CD4-positive, alpha-beta memory T cell (primary cell): ENCODE results near the gene KCNQ1OT1. TPM values are rescaled to one million over a fixed set of nuclear protein-coding genes. Genes with fewer than 3 reads are reported as not detected.
A peak's percentile ranks its signal among the peaks of the same experiment; 100 is the strongest.

Experiments
- CTCF ChIA-PET: fragments of 350-600 bp; sonication (Branson Sonifier 250); formaldehyde crosslinking; loops from one replicate; lab custom pipeline; 2021; ENCODE audit warnings: inconsistent platforms; ENCODE audit not compliant: partially characterized antibody; lab: Charles Lee
- POLR2A ChIA-PET: fragments of 350-600 bp; sonication (Branson Sonifier 250); formaldehyde crosslinking; loops from one replicate; lab custom pipeline; 2021; ENCODE audit not compliant: partially characterized antibody; lab: Charles Lee
- DNase-seq, 5 donors: peaks; one replicate each; pipeline versions ENCODE4 v3.0.0 to v3.0.0-alpha.2; 2020 to 2022; ENCODE audit warnings: mixed read lengths in 1 of 5
- H3K27ac ChIP-seq: one replicate; pipeline ENCODE4 v1.7.0; 2013; ENCODE audit warnings: low read depth, low read length
- H3K27me3 ChIP-seq: 2 replicates; pipeline ENCODE4 v1.7.0; 2013; ENCODE audit warnings: mild to moderate bottlenecking, low read length, moderate library complexity; ENCODE audit not compliant: insufficient read depth
- H3K36me3 ChIP-seq: 2 replicates; pipeline ENCODE4 v1.7.0; 2013; ENCODE audit warnings: mild to moderate bottlenecking, low read length, moderate library complexity; ENCODE audit not compliant: insufficient read depth
- H3K4me1 ChIP-seq: 2 replicates; pipeline ENCODE4 v1.7.0; 2013; ENCODE audit warnings: mild to moderate bottlenecking, low read length, moderate library complexity; ENCODE audit not compliant: insufficient read depth
- H3K4me3 ChIP-seq, 2 donors: one replicate each; pipeline ENCODE4 v1.7.0; 2013; ENCODE audit warnings: low read length in 2 of 2, mild to moderate bottlenecking in 1 of 2
- H3K9me3 ChIP-seq, 2 donors: one replicate each; pipeline ENCODE4 v1.7.0; 2013; ENCODE audit warnings: low read length in 2 of 2, control low read depth in 1 of 2; ENCODE audit not compliant: control insufficient read depth in 1 of 2
- H3K27ac Mint-ChIP-seq, 7 donors: one replicate each; pipeline ENCODE4 v1.8.0; 2020 to 2021; ENCODE audit warnings: mixed read lengths in 7 of 7, mild to moderate bottlenecking in 6 of 7, inconsistent platforms in 3 of 7, moderate library complexity in 3 of 7
- H3K27me3 Mint-ChIP-seq, 2 donors: one replicate each; pipeline ENCODE4 v1.8.0; 2020 to 2021; ENCODE audit warnings: mixed read lengths in 2 of 2
- H3K36me3 Mint-ChIP-seq, 2 donors: one replicate each; pipeline ENCODE4 v1.8.0; 2020 to 2021; ENCODE audit warnings: mixed read lengths in 2 of 2, inconsistent platforms in 1 of 2, mild to moderate bottlenecking in 1 of 2
- H3K4me1 Mint-ChIP-seq, 4 donors: one replicate each; pipeline ENCODE4 v1.8.0; 2020 to 2021; ENCODE audit warnings: mixed read lengths in 4 of 4, mild to moderate bottlenecking in 1 of 4
- H3K4me3 Mint-ChIP-seq, 8 donors: one replicate each; pipeline ENCODE4 v1.8.0; 2020 to 2021; ENCODE audit warnings: mixed read lengths in 8 of 8, mild to moderate bottlenecking in 7 of 8, moderate library complexity in 6 of 8, inconsistent platforms in 3 of 8
- H3K9me3 Mint-ChIP-seq, 8 donors: one replicate each; pipeline ENCODE4 v1.8.0; 2020 to 2021; ENCODE audit warnings: mixed read lengths in 8 of 8, mild to moderate bottlenecking in 5 of 8, inconsistent platforms in 3 of 8, moderate library complexity in 1 of 8
- intact Hi-C: fragments of 100-400 bp; cut with micrococcal nuclease; formaldehyde crosslinking; loops from one replicate; pipeline ENCODE4 v1.15.1; 2023
- polyA plus RNA-seq, 2 donors: library from polyadenylated mRNA; unstranded; fragments of 300-500 nt; fragmentation: Illumina TruSeq; gene quantifications; one replicate each; pipeline ENCODE4 v1.2.3, GENCODE V29; 2021
- total RNA-seq, 2 experiments: library from RNA; stranded (reverse); gene quantifications; one replicate each; pipeline ENCODE4 v1.2.3, GENCODE V29; 2021

The KCNQ1OT1 gene
- total and polyA plus RNA-seq, 4 experiments from 2014 or later: 0.03 to 0.38 (median 0.23) TPM

DNA sequence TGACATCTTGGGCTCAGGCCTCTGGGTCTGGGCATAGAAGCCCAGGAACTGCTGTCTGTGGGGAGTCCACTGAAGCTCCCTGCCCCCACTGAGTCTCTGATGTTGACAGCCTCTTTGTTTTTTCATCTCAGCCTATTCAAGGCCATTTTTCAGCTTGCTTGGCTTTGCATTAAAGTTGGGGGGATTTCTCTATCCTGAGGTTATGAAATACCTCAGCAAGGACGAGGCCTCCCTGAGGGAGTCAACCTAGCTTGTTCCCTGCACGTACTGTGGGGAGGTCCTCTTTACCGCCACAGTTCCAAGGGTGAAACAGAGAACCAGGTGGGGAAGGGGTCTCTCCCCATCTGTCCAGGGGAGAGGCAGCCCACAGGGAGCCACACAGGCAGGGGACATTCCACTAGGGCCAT is 8.4 kb downstream of the KCNQ1OT1 start:
- Histone ChIP-seq H3K9me3 (no peaks in the 10 kb centered on the region), H3K27ac (no peak overlapping the region), H3K36me3 (peaks cover 4% of the 10 kb centered on the region), H3K4me3 (no peak overlapping the region), H3K4me1 (no peaks in the 10 kb centered on the region), H3K27me3 (no peaks in the 10 kb centered on the region)
- H3K9me3 Mint-ChIP-seq: no peaks in the 10 kb centered on the region
- ChIA-PET POLR2A (interaction anchor here (1.8 kb wide), 1 partner anchor 9 kb away, joined by 7 read pairs; the partner anchor contains the start of gene KCNQ1OT1), CTCF (no interaction called here)
- no peak overlapping the region for H3K27ac Mint-ChIP-seq
- H3K4me1 Mint-ChIP-seq: peaks cover 0 to 5% (median 2%) of the 10 kb centered on the region in 4 donors
- no peaks in the 10 kb centered on the region for H3K27me3 Mint-ChIP-seq
- intact Hi-C loops: no loop called here
- no peak overlapping the region for H3K4me3 Mint-ChIP-seq
- DNase-seq: no peak
- H3K36me3 Mint-ChIP-seq: peaks cover 3 to 4% of the 10 kb centered on the region in 2 donors

DNA sequence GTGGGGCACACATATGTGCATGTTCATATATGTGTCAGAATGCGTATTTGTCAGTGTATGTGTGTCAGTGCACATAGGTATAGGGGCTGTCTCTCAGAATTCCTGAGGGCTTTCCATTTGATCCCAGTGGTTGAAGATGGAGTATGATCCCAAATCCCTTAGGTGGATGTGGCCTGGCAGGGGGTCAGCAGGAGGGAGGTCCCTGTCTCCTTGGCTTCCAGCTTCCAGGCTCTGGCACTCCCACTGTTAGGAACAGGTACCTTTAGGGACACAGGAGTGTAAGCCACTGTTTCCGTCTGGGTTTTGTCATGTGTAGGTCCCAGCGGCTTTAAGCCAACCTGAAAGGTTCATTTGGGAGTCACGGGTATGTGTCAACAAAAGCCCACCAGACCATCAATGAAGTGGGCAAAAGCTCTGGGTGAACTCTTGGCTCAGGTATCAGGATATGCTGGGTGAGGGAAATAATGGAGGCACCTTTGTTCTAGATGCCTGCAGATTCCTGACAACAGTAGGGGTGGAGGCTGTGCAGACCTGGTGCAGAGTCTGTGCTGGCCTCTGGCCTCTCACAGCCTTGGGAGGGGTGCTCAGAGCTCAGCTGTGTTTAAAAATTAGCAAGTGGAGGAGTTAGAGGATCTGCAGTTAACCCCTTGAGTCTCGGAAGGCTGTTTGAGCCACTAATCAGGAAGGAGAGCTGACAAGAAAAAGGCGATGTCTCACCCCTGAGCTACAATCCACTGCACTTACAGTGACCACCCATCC is 9.0 kb downstream of the KCNQ1OT1 start:
- no peaks in the 10 kb centered on the region for H3K27me3 Mint-ChIP-seq
- Histone ChIP-seq H3K27ac (no peak overlapping the region), H3K4me1 (no peaks in the 10 kb centered on the region), H3K27me3 (no peaks in the 10 kb centered on the region), H3K36me3 (peaks cover 4% of the 10 kb centered on the region), H3K4me3 (no peak overlapping the region), H3K9me3 (no peaks in the 10 kb centered on the region)
- peak overlapping the region in 3 of 7 donors; percentile 25 to 82 (median 75) for H3K27ac Mint-ChIP-seq
- ChIA-PET POLR2A (interaction anchor here (1.8 kb wide), 1 partner anchor 9 kb away, joined by 7 read pairs; the partner anchor contains the start of gene KCNQ1OT1), CTCF (no interaction called here)
- no peak for DNase-seq
- intact Hi-C loops: no loop called here
- H3K36me3 Mint-ChIP-seq: peaks cover 3 to 4% of the 10 kb centered on the region in 2 donors
- H3K4me3 Mint-ChIP-seq: no peak overlapping the region
- no peaks in the 10 kb centered on the region for H3K9me3 Mint-ChIP-seq
- peaks cover 0 to 5% (median 2%) of the 10 kb centered on the region in 4 donors for H3K4me1 Mint-ChIP-seq

- Mint-ChIP-seq H3K27ac (peak overlapping the region in 3 of 7 donors; percentile 24 to 75 (median 57)), H3K4me3 (no peak overlapping the region), H3K4me1 (peaks cover 0 to 5% (median 2%) of the 10 kb centered on the region in 4 donors), H3K9me3 (no peaks in the 10 kb centered on the region), H3K36me3 (peaks cover 3 to 4% of the 10 kb centered on the region in 2 donors), H3K27me3 (no peaks in the 10 kb centered on the region)
- intact Hi-C loops: no loop called here
- Histone ChIP-seq H3K4me1 (no peaks in the 10 kb centered on the region), H3K36me3 (peaks cover 4% of the 10 kb centered on the region), H3K9me3 (no peaks in the 10 kb centered on the region), H3K27me3 (no peaks in the 10 kb centered on the region), H3K4me3 (no peak overlapping the region), H3K27ac (no peak overlapping the region)
- POLR2A ChIA-PET: interaction anchor here (1.8 kb wide), 1 partner anchor 10 kb away, joined by 7 read pairs; the partner anchor contains the start of gene KCNQ1OT1
- DNase-seq: no peak
- CTCF ChIA-PET: no interaction called here
These were observed 9.9 kb downstream of the KCNQ1OT1 start for GRCh38 chr11:2689651-2690575.

DNA sequence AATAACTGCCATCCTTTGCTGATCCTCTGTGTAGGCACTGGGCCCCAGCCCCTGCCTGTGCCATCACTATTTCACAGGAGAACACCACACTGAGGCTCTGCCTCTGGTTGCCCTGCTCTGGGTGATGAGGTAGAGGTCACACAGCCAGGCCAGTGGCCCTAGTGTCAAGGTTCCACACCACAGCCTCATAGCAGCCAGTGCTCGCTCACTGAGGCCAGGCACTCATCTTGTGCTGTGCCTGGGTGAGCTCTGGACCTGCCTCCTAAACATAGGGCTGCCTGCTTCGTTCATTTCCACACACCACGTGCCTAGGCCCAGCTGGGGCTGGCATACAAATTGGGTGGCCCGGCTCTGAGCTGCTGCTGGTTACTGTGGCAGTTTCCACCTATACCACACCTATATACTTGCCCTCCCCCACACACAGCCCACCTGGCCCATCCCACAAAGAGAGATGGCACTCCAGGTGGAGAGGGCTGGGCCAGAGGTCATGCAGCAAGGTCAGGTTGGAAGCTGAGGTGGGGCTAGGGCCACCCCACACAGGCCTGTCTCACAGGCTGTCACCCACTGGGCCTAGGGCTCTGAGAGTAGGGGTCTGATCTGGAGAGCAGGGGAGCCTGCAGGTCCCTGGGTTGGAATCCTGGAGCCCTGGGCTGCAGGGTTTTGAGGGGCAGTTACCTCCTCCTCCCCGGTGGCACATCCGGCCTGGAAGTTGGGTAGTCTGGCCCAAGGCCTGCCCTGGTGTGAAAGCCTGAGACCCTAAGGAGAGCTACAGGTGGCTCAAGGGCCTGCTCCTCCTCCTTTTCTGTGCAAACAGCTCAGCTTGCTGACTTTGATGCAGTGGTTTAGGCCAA is 11.2 kb downstream of the KCNQ1OT1 start:
- no peak for DNase-seq
- Mint-ChIP-seq H3K36me3 (peaks cover 0 to 3% of the 10 kb centered on the region in 2 donors), H3K4me1 (peaks cover 0 to 5% (median 2%) of the 10 kb centered on the region in 4 donors), H3K4me3 (no peak overlapping the region), H3K27ac (no peak overlapping the region), H3K27me3 (no peaks in the 10 kb centered on the region), H3K9me3 (no peaks in the 10 kb centered on the region)
- no peak overlapping the region for H3K4me3 ChIP-seq
- intact Hi-C loops: no loop called here
- H3K9me3 ChIP-seq: no peaks in the 10 kb centered on the region
- no peaks in the 10 kb centered on the region for H3K4me1 ChIP-seq
- ChIA-PET POLR2A (interaction anchor here (1.7 kb wide), 1 partner anchor 11 kb away, joined by 4 read pairs; the partner anchor contains the start of gene KCNQ1OT1), CTCF (no interaction called here)
- no peaks in the 10 kb centered on the region for H3K27me3 ChIP-seq
- peaks cover 4% of the 10 kb centered on the region for H3K36me3 ChIP-seq
- no peak overlapping the region for H3K27ac ChIP-seq

- Mint-ChIP-seq H3K9me3 (no peaks in the 10 kb centered on the region), H3K4me1 (peaks cover 0 to 5% (median 2%) of the 10 kb centered on the region in 4 donors), H3K27ac (no peak overlapping the region), H3K36me3 (peaks cover 0 to 3% of the 10 kb centered on the region in 2 donors), H3K27me3 (no peaks in the 10 kb centered on the region), H3K4me3 (no peak overlapping the region)
- DNase-seq: no peak
- ChIA-PET CTCF (no interaction called here), POLR2A (interaction anchor here (1.7 kb wide), 1 partner anchor 12 kb away, joined by 4 read pairs; the partner anchor contains the start of gene KCNQ1OT1)
- Histone ChIP-seq H3K4me1 (no peaks in the 10 kb centered on the region), H3K9me3 (no peaks in the 10 kb centered on the region), H3K27ac (no peak overlapping the region), H3K27me3 (no peaks in the 10 kb centered on the region), H3K36me3 (peaks cover 4% of the 10 kb centered on the region), H3K4me3 (no peak overlapping the region)
- intact Hi-C loops: no loop called here
These were observed 12.0 kb downstream of the KCNQ1OT1 start for GRCh38 chr11:2687782-2688191.

DNA sequence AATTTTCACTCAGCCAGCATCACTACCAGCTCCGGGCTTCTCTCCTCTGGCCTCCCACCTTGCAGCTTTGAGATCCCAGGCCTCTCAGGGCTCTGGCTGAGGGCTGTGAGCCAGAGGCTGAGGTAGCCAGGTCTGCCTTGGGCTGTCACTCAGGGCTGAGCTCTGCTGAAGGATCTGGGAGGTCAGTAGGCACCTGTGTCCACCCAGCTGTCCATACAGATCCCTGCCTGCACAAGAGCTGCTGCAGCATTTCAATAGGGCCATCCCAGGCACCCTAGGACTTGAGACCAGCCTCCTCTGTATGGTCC is 12.6 kb downstream of the KCNQ1OT1 start:
- no peak overlapping the region for H3K27ac ChIP-seq
- Mint-ChIP-seq H3K4me1 (peaks cover 0 to 5% (median 2%) of the 10 kb centered on the region in 4 donors), H3K4me3 (no peak overlapping the region), H3K36me3 (peaks cover 0 to 3% of the 10 kb centered on the region in 2 donors), H3K27me3 (no peaks in the 10 kb centered on the region), H3K27ac (no peak overlapping the region), H3K9me3 (no peaks in the 10 kb centered on the region)
- H3K9me3 ChIP-seq: no peaks in the 10 kb centered on the region
- CTCF ChIA-PET: no interaction called here
- DNase-seq: no peak
- POLR2A ChIA-PET: interaction anchor here (1.7 kb wide), 1 partner anchor 13 kb away, joined by 4 read pairs; the partner anchor contains the start of gene KCNQ1OT1
- intact Hi-C loops: no loop called here
- H3K36me3 ChIP-seq: peaks cover 4% of the 10 kb centered on the region
- H3K4me1 ChIP-seq: no peaks in the 10 kb centered on the region
- H3K27me3 ChIP-seq: no peaks in the 10 kb centered on the region
- no peak overlapping the region for H3K4me3 ChIP-seq
